ENCODE measurements around the gene CDH11.

DNA sequence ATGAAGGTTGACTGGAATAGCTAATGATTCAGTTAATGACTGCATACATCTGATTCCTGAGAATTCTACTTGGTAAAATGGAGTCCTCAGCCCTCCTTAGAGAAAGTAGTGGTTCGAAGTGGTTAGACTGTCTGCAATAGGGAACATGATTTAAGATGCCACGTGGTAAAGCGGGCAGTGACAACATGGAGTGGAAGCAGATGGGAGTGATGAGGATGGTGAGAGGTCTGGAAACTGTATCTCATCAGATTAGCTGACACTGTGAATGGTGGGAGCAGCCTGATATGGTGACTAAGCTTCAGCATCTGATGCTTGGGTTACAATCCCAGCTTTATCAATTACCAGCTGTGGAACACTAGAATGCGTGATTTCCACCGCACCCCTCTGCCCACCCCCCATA lies 8.4 kb downstream of the CDH11 start:
- no peak for TF ChIP-seq SUZ12 (IDR thresholded peaks at IDR 0.05; ENCODE audit: extremely low read depth, insufficient read depth, insufficient read length)
- TF ChIP-seq ZNF274 (IDR thresholded peaks at IDR 0.05; ENCODE audit: low read depth, low read length), result no peak
- no peak for TF ChIP-seq YY1 (IDR thresholded peaks at IDR 0.05; ENCODE audit: insufficient read depth, insufficient read length)

All from NT2/D1 (cell line).